Measurements from ENCODE around the gene TOM1L2.

DNA sequence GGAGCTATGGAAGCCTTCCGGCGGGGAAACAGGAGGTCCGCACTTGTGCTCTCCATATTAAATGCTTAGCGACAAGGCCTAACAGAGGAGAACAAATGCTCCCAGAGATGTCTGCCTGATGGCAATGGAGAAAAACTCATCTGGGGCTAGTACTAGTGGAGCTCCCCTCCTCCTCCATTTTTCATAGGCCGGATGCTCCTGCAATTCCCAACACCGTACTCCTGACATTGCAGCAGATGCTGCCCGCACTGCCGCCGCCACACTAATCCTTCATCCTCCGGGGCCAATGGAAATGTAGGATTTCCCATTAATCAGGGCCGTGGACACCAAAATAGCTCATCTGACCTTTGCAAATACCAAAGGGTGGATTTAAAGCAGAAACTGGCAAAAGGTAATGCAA is 27.5 kb downstream of the TOM1L2 start:
- TF ChIP-seq ZBTB7A (IDR thresholded peaks at IDR 0.05; ENCODE audit: low read depth) (no peak), TEAD4 (IDR thresholded peaks at IDR 0.05) (no peak), TCF12 (IDR thresholded peaks at IDR 0.05; ENCODE audit: low read depth) (no peak)

Measured in Ishikawa (cell line).